ENCODE measurements around the gene TXNRD2. TPM values are rescaled to one million over a fixed set of nuclear protein-coding genes. Genes with fewer than 3 reads are reported as not detected.
"Not testable (repeated sequence)": the region's sequence is repeated elsewhere in the genome, so short reads cannot be mapped to it uniquely, and the experiment has no call there.

The TXNRD2 gene
- total RNA-seq, 1 experiment from 2014 or later: 7.0 TPM

GRCh38 chr22:19943082-19944026 lies 1.7 kb upstream of the TXNRD2 start:
- H3K27me3 ChIP-seq (ENCODE audit: low read length): no peaks in the 10 kb centered on the region
- H3K4me2 ChIP-seq (ENCODE audit: low read depth, low read length, poor library complexity, severe bottlenecking): peak overlapping the region; percentile 96
- DNase-seq: no peak
- H4K20me1 ChIP-seq (ENCODE audit: insufficient read depth, low read depth, low read length): no peaks in the 10 kb centered on the region
- H2AFZ ChIP-seq (ENCODE audit: low read length): no peak overlapping the region
- H3K27ac ChIP-seq (ENCODE audit: low read length): peak overlapping the region; percentile 88
- H3K36me3 ChIP-seq (ENCODE audit: insufficient read depth, low read length): 0 out of 2 replicates have a peak, but pooled peaks cover 2% of the 10 kb centered on the region
- peaks cover 72% of the 10 kb centered on the region for H3K79me2 ChIP-seq (ENCODE audit: low read length)
- H3K9ac ChIP-seq (ENCODE audit: low read length): peak overlapping the region; percentile 100
- no peaks in the 10 kb centered on the region for H3K9me2 ChIP-seq (replicated peaks; ENCODE audit: insufficient read depth, low read length)
- H3K4me1 ChIP-seq (ENCODE audit: low read length): peaks cover 33% of the 10 kb centered on the region
- peak overlapping the region; percentile 94 for H3K4me3 ChIP-seq (ENCODE audit: low read length)
- H3K9me3 ChIP-seq (ENCODE audit: low read length): no peaks in the 10 kb centered on the region

- Histone ChIP-seq H3K4me3 (ENCODE audit: low read length) (peak overlapping the region; percentile 94), H3K79me2 (ENCODE audit: low read length) (peaks cover 62% of the 10 kb centered on the region), H3K4me2 (ENCODE audit: low read depth, low read length, poor library complexity, severe bottlenecking) (peak overlapping the region; percentile 96), H3K9me2 (replicated peaks; ENCODE audit: insufficient read depth, low read length) (no peaks in the 10 kb centered on the region), H3K27ac (ENCODE audit: low read length) (peak overlapping the region; percentile 88), H3K4me1 (ENCODE audit: low read length) (peaks cover 31% of the 10 kb centered on the region), H2AFZ (ENCODE audit: low read length) (no peak overlapping the region), H3K27me3 (ENCODE audit: low read length) (no peaks in the 10 kb centered on the region), H3K36me3 (ENCODE audit: insufficient read depth, low read length) (no peaks in the 10 kb centered on the region), H4K20me1 (ENCODE audit: insufficient read depth, low read depth, low read length) (no peaks in the 10 kb centered on the region), H3K9ac (ENCODE audit: low read length) (peak overlapping the region; percentile 100), H3K9me3 (ENCODE audit: low read length) (no peaks in the 10 kb centered on the region)
- peak; percentile 86 for DNase-seq
These were observed 801 bp upstream of the TXNRD2 start for GRCh38 chr22:19942157-19943081.

GRCh38 chr22:19940536-19941364 lies 868 bp downstream of the TXNRD2 start:
- H3K4me2 ChIP-seq (ENCODE audit: low read depth, low read length, poor library complexity, severe bottlenecking): peak overlapping the region; percentile 96
- no peaks in the 10 kb centered on the region for H3K9me2 ChIP-seq (replicated peaks; ENCODE audit: insufficient read depth, low read length)
- no peaks in the 10 kb centered on the region for H4K20me1 ChIP-seq (ENCODE audit: insufficient read depth, low read depth, low read length)
- H3K79me2 ChIP-seq (ENCODE audit: low read length): peaks cover 51% of the 10 kb centered on the region
- 0 out of 2 replicates have a peak, but pooled peaks cover 5% of the 10 kb centered on the region for H3K36me3 ChIP-seq (ENCODE audit: insufficient read depth, low read length)
- H2AFZ ChIP-seq (ENCODE audit: low read length): peak overlapping the region; percentile 64
- H3K27me3 ChIP-seq (ENCODE audit: low read length): no peaks in the 10 kb centered on the region
- H3K9me3 ChIP-seq (ENCODE audit: low read length): no peaks in the 10 kb centered on the region
- H3K4me3 ChIP-seq (ENCODE audit: low read length): peak overlapping the region; percentile 94
- DNase-seq: peak; percentile 61
- peak overlapping the region; percentile 88 for H3K27ac ChIP-seq (ENCODE audit: low read length)
- H3K9ac ChIP-seq (ENCODE audit: low read length): peak overlapping the region; percentile 100
- peaks cover 29% of the 10 kb centered on the region for H3K4me1 ChIP-seq (ENCODE audit: low read length)

GRCh38 chr22:19937616-19938473 lies 3.8 kb downstream of the TXNRD2 start:
- H3K36me3 ChIP-seq (ENCODE audit: insufficient read depth, low read length): 0 out of 2 replicates have a peak, but pooled peaks cover 5% of the 10 kb centered on the region
- H3K4me3 ChIP-seq (ENCODE audit: low read length): no peak overlapping the region
- DNase-seq: no peak
- H3K4me2 ChIP-seq (ENCODE audit: low read depth, low read length, poor library complexity, severe bottlenecking): no peak overlapping the region
- H3K9ac ChIP-seq (ENCODE audit: low read length): no peak overlapping the region
- H3K9me3 ChIP-seq (ENCODE audit: low read length): no peaks in the 10 kb centered on the region
- H2AFZ ChIP-seq (ENCODE audit: low read length): no peak overlapping the region
- H3K9me2 ChIP-seq (replicated peaks; ENCODE audit: insufficient read depth, low read length): no peaks in the 10 kb centered on the region
- no peaks in the 10 kb centered on the region for H4K20me1 ChIP-seq (ENCODE audit: insufficient read depth, low read depth, low read length)
- peaks cover 13% of the 10 kb centered on the region for H3K4me1 ChIP-seq (ENCODE audit: low read length)
- no peak overlapping the region for H3K27ac ChIP-seq (ENCODE audit: low read length)
- no peaks in the 10 kb centered on the region for H3K27me3 ChIP-seq (ENCODE audit: low read length)
- peaks cover 27% of the 10 kb centered on the region for H3K79me2 ChIP-seq (ENCODE audit: low read length)

- DNase-seq: no peak
- H3K4me1 ChIP-seq (ENCODE audit: low read length): peaks cover 10% of the 10 kb centered on the region
- no peak overlapping the region for H2AFZ ChIP-seq (ENCODE audit: low read length)
- no peak overlapping the region for H3K4me2 ChIP-seq (ENCODE audit: low read depth, low read length, poor library complexity, severe bottlenecking)
- no peak overlapping the region for H3K4me3 ChIP-seq (ENCODE audit: low read length)
- H3K36me3 ChIP-seq (ENCODE audit: insufficient read depth, low read length): 0 out of 2 replicates have a peak, but pooled peaks cover 5% of the 10 kb centered on the region
- no peaks in the 10 kb centered on the region for H3K9me2 ChIP-seq (replicated peaks; ENCODE audit: insufficient read depth, low read length)
- H3K9ac ChIP-seq (ENCODE audit: low read length): no peak overlapping the region
- no peaks in the 10 kb centered on the region for H3K27me3 ChIP-seq (ENCODE audit: low read length)
- no peaks in the 10 kb centered on the region for H4K20me1 ChIP-seq (ENCODE audit: insufficient read depth, low read depth, low read length)
- no peaks in the 10 kb centered on the region for H3K9me3 ChIP-seq (ENCODE audit: low read length)
- H3K27ac ChIP-seq (ENCODE audit: low read length): no peak overlapping the region
- H3K79me2 ChIP-seq (ENCODE audit: low read length): peaks cover 14% of the 10 kb centered on the region
These were observed 5.1 kb downstream of the TXNRD2 start for GRCh38 chr22:19936513-19936912.

GRCh38 chr22:19935123-19935718 lies 6.4 kb downstream of the TXNRD2 start:
- not testable (repeated sequence) for H3K36me3 ChIP-seq (ENCODE audit: insufficient read depth, low read length); H3K27ac ChIP-seq (ENCODE audit: low read length); H3K79me2 ChIP-seq (ENCODE audit: low read length); H3K9me2 ChIP-seq (replicated peaks; ENCODE audit: insufficient read depth, low read length); H3K4me2 ChIP-seq (ENCODE audit: low read depth, low read length, poor library complexity, severe bottlenecking); H3K9me3 ChIP-seq (ENCODE audit: low read length); H3K9ac ChIP-seq (ENCODE audit: low read length); H3K4me3 ChIP-seq (ENCODE audit: low read length); H3K4me1 ChIP-seq (ENCODE audit: low read length); H3K27me3 ChIP-seq (ENCODE audit: low read length); H4K20me1 ChIP-seq (ENCODE audit: insufficient read depth, low read depth, low read length); DNase-seq; H2AFZ ChIP-seq (ENCODE audit: low read length)

Measured in Karpas-422 (cell line).